Brain microvascular endothelial cell (primary cell): ENCODE results near the gene OTOS.

Experiments
- DNase-seq: peaks from one replicate; pipeline ENCODE4 v3.0.0-alpha.2; 2020
- H3K27ac ChIP-seq: fragments of 250-450 bp; sonication (Bioruptor Pico); 2 replicates; pipeline ENCODE4 v1.5.1; 2020; ENCODE audit warnings: mild to moderate bottlenecking, moderate library complexity
- H3K27me3 ChIP-seq: fragments of 250-450 bp; sonication (Bioruptor Pico); replicated peaks from 2 replicates; pipeline ENCODE4 v1.5.1; 2020; ENCODE audit warnings: mild to moderate bottlenecking
- H3K36me3 ChIP-seq: fragments of 250-450 bp; sonication (Bioruptor Pico); replicated peaks from 2 replicates; pipeline ENCODE4 v1.5.1; 2020; ENCODE audit warnings: mild to moderate bottlenecking
- H3K4me3 ChIP-seq: 2 replicates; pipeline ENCODE4 v1.5.1; 2011; ENCODE audit warnings: low read depth, mild to moderate bottlenecking, control low read depth, low read length, moderate library complexity
- in situ Hi-C: cut with HindIII; loops from 2 replicates; pipeline ENCODE4 v1.10.0; 2017; ENCODE audit warnings: low sequenced_read_pairs, low pct_ligation_motif_present
- TF ChIP-seq, protein P1 (sequence below): IDR thresholded peaks from 2 replicates; pipeline ENCODE4 v1.5.1; 2011; ENCODE audit warnings: low read depth, mild to moderate bottlenecking, moderate library complexity, low read length, control low read depth, inconsistent platforms; ENCODE audit errors: missing control alignments

The OTOS gene

DNA sequence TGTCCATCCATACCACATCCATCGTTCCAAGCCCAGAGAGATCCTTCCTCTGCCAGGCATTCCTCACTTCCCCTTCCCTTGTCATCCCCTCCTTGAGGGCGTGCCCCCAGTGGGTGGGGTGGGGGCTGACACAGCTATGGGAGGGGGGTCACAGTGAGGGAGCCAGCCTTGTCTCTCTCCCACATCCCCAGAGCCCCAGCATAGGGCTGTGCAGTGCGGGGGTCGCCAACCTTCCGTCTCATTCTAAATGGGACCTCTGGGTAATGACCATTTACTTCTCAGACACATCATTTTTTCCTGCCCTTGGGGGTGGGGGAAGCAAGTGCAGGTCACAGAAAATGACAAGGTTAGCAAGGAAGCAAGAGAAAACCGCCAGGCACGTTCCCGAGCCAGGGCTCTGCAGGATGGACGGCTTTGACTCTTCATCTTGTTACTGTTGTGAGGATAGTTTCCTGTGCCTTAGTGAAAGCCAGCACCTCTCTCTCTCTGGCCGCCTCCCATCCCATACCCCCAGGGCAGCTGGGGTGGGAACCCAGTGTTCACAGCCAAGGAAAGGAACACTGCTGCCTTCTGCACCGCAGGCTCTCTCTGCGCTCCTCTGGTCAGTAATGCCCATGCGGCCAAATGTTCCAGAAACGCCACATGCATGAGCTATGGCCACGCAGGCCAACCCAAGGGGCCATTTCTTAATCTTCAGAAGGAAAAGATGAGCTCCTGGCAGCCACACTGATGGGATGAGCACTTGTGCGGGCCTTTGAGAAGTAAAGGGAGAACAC, 22.7 kb upstream of the OTOS start:
- H3K27ac ChIP-seq: no peak overlapping the region
- DNase-seq: no peak
- no peaks in the 10 kb centered on the region for H3K36me3 ChIP-seq
- in situ Hi-C loops: no loop called here
- no peak overlapping the region for H3K4me3 ChIP-seq
- TF ChIP-seq, protein P1, sequence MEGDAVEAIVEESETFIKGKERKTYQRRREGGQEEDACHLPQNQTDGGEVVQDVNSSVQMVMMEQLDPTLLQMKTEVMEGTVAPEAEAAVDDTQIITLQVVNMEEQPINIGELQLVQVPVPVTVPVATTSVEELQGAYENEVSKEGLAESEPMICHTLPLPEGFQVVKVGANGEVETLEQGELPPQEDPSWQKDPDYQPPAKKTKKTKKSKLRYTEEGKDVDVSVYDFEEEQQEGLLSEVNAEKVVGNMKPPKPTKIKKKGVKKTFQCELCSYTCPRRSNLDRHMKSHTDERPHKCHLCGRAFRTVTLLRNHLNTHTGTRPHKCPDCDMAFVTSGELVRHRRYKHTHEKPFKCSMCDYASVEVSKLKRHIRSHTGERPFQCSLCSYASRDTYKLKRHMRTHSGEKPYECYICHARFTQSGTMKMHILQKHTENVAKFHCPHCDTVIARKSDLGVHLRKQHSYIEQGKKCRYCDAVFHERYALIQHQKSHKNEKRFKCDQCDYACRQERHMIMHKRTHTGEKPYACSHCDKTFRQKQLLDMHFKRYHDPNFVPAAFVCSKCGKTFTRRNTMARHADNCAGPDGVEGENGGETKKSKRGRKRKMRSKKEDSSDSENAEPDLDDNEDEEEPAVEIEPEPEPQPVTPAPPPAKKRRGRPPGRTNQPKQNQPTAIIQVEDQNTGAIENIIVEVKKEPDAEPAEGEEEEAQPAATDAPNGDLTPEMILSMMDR: no peak
- H3K27me3 ChIP-seq: no peaks in the 10 kb centered on the region

DNA sequence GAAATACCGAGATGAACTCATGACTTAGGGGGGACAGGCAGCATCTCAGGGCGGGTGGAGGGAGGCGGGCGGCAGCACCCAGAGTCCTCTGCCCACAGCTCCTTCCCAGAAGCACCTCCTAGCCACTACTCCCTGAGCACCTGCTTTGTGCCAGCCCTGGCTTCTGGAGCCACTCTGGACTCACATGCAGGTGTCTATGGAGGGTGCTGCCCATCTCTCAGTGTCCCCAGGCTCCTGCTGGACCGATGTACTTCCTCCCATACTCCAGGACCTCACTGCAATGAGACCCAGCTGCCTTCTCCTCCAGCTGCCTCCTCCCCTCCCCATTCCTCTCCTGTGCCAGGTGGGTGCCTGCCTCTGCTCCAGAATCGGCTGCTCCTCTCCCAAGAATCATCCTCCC, 22.1 kb upstream of the OTOS start:
- no peak for DNase-seq
- no peaks in the 10 kb centered on the region for H3K36me3 ChIP-seq
- H3K27ac ChIP-seq: no peak overlapping the region
- TF ChIP-seq, protein P1: no peak
- H3K27me3 ChIP-seq: no peaks in the 10 kb centered on the region
- in situ Hi-C loops: no loop called here
- H3K4me3 ChIP-seq: no peak overlapping the region

DNA sequence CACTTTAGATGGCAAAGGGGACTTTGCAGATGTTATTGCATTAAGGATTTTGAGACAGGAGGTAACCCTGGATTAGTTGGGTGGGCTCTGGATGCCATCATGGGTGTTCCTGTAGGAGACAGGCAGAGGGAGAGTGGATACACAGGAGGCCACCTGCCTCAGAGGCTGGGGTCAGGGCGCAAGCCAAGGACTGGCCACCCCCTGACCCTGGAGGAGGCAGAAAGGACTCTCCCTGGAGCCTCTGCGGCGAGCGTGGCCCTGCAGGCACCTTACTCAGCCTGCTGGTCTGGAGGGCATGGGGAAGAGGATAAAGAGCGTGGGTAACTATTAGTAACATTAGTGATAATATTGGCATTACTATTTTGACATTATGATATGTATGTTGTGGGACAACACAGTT, 21.6 kb upstream of the OTOS start:
- Histone ChIP-seq H3K36me3 (no peaks in the 10 kb centered on the region), H3K27ac (no peak overlapping the region), H3K27me3 (no peaks in the 10 kb centered on the region), H3K4me3 (no peak overlapping the region)
- in situ Hi-C loops: no loop called here
- TF ChIP-seq, protein P1: no peak
- no peak for DNase-seq

DNA sequence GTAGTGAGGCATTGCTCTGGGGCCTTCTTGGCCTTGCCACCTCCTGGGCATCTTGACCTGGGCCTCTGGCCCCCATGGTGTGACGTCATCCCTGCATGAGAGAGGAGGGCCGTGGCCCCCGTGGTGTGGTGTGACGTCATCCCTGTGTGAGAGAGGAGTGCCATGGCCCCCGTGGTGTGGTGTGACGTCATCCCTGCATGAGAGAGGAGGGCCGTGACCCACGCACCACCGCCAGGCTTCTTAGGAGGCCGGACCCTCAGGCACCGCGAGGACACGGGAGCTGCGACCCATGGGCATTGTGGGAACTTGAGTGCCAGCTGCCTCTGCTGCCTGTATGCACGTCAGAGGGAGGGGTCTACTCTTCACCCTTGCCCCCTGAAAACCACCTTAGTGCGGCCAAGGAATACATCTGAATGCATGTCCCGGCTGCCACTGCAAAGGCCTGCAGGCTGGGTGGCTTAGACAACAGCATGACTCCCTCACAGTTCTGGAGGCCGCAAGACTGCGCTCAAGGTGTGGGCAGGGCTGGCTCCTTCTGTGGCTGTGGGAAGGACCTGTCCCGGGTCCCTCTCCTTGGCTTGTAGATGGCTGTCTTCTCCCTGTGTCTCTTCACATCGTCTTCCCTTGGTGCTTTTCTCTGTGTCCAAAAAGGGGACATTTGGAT, 20.8 kb upstream of the OTOS start:
- TF ChIP-seq, protein P1: no peak
- DNase-seq: no peak
- in situ Hi-C loops: no loop called here
- Histone ChIP-seq H3K4me3 (no peak overlapping the region), H3K27me3 (no peaks in the 10 kb centered on the region), H3K36me3 (no peaks in the 10 kb centered on the region), H3K27ac (no peak overlapping the region)

DNA sequence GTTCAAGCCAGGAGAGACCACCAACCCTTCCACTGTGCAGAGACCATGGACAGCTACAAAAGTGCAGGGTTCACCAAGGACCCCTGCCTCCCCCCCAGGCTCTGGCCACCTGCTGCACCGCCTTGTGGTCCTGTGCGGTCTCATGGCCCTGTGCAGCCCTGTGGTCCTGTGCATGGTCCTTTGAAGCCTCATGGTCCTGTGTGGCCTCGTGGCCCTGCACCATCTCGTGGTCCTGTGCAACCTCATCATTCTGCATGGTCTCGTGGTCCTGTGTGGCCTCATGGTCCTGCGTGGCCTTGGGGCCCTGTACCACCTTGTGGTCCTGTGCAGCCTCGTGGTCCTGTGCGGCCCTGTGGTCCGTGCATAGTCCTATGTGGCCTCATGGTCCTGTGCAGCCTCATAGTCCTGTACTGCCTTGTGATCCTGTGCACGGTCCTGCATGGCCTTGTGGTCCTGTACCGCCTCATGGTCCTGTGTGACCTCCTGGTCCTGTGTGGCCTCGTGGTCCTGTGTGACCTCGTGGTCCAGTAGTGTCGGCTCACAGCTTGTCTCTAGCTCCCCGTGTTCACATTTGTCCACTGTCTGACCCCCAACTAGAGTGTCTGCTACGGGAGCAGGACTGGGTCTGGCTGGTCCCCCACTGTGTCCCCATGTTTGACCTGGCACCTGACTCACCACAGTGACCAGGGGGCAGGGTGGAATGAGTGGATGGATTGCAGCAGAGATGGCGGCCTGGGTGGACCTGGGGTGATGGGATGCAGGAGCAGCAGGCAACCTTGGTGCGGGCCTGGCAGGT, 20.0 kb upstream of the OTOS start:
- in situ Hi-C loops: no loop called here
- no peak overlapping the region for H3K27ac ChIP-seq
- TF ChIP-seq, protein P1: no peak
- no peak for DNase-seq
- no peak overlapping the region for H3K4me3 ChIP-seq
- H3K36me3 ChIP-seq: no peaks in the 10 kb centered on the region
- no peaks in the 10 kb centered on the region for H3K27me3 ChIP-seq
